Ascending aorta (tissue), 2 donors: Measurements from ENCODE around the gene CARNS1. TPM values are rescaled to one million over a fixed set of nuclear protein-coding genes. Genes with fewer than 3 reads are reported as not detected.

Source experiments
- DNase-seq, 2 donors: peaks; one replicate each; pipeline ENCODE4 v3.0.0-alpha.2; 2019; ENCODE audit warnings: low spot score in 2 of 2
- H3K27ac ChIP-seq, 2 donors: fragments of 200-600 bp; sonication (generic); one replicate each; pipeline ENCODE4 v1.5.1; 2016 to 2017; ENCODE audit warnings: mild to moderate bottlenecking in 1 of 2
- H3K27me3 ChIP-seq: fragments of 200-600 bp; sonication (generic); one replicate; pipeline ENCODE4 v1.5.1; 2017
- H3K36me3 ChIP-seq, 2 donors: fragments of 200-600 bp; sonication (generic); one replicate each; pipeline ENCODE4 v1.5.1; 2016
- H3K4me1 ChIP-seq, 2 donors: fragments of 200-600 bp; sonication (generic); one replicate each; pipeline ENCODE4 v1.5.1; 2016 to 2017; ENCODE audit warnings: mild to moderate bottlenecking in 1 of 2
- H3K4me3 ChIP-seq, 2 donors: fragments of 200-600 bp; sonication (generic); one replicate each; pipeline ENCODE4 v1.5.1; 2016 to 2017; ENCODE audit warnings: mild to moderate bottlenecking in 1 of 2
- H3K9me3 ChIP-seq, 2 donors: fragments of 200-600 bp; sonication (generic); one replicate each; pipeline ENCODE4 v1.5.1; 2016
- CTCF ChIP-seq, 3 experiments: fragments of 200-600 bp in 2 of 3; fragments of 450-650 bp in 1 of 3; sonication (generic) in 2 of 3; IDR thresholded peaks; one replicate each; pipeline ENCODE4 v1.5.1; 2016 to 2019; ENCODE audit warnings: antibody characterized with exemption in 3 of 3, mild to moderate bottlenecking in 1 of 3, moderate library complexity in 1 of 3
- intact Hi-C: fragments of 100-400 bp; cut with DNase I; formaldehyde crosslinking; loops from one replicate; pipeline ENCODE4 v1.15.1; 2023
- total RNA-seq: library from RNA; depleted of rRNA; stranded (reverse); fragments of >200 nt; gene quantifications from one replicate; pipeline ENCODE4 v1.1.0, GENCODE V29; 2016

The CARNS1 gene
- total RNA-seq, 1 donor from 2014 or later: 6.0 TPM

- no peak for TF ChIP-seq CTCF (IDR thresholded peaks at IDR 0.05)
- Histone ChIP-seq H3K9me3 (no peaks in the 10 kb centered on the region), H3K4me1 (peaks cover 6 to 16% of the 10 kb centered on the region in 2 donors), H3K36me3 (peaks cover 19 to 30% of the 10 kb centered on the region in 2 donors), H3K4me3 (peak within 1 kb of the TSS; percentile 75 to 94), H3K27ac (peak within 1 kb of the TSS; percentile 86 to 91), H3K27me3 (no peaks in the 10 kb centered on the region)
- DNase-seq: peak; percentile 96 to 99
- intact Hi-C loops: loop anchor here (1.0 to 5.0 kb wide), 5 partner anchors 15 to 78 kb away; partner anchors contain the start of genes CORO1B, PPP1CA, RAD9A and TMEM134
Observed at GRCh38 chr11:67428052-67429001, 12.8 kb downstream of the CARNS1 start, which contains the start of gene RPS6KB2. RPS6KB2 (plus strand) TSS chr11:67428494; CDS start chr11:67428546, 52 bp downstream.

DNA sequence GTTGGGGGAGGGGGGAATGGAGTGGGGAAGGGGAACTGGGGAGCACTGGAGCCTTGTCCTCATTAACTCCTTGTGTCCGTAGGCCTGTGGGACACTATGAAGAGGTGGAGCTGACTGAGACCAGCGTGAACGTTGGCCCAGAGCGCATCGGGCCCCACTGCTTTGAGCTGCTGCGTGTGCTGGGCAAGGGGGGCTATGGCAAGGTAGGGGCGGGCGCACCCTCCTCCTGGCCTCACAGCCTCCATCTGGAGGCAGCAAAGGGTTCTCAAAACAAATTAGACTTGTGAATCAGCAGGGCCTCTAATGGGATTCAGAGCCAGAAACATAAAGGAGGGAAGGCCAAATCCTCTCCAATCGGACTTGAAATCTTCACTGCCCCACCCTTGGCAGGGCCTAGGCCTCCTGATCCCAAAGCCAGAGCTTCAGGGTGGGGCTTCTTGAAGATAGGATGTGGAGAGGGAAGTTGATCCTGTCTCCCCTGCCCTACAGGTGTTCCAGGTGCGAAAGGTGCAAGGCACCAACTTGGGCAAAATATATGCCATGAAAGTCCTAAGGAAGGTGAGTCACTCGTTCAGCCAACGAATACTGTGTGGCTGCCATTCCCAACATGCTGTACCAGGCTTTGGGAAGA lies 13.7 kb downstream of the CARNS1 start:
- intact Hi-C loops: loop anchor here (2.0 to 5.0 kb wide), 2 partner anchors 37 to 78 kb away; partner anchors contain the start of gene RAD9A
- Histone ChIP-seq H3K36me3 (peaks cover 28 to 38% of the 10 kb centered on the region in 2 donors), H3K9me3 (no peaks in the 10 kb centered on the region), H3K4me1 (peaks cover 6 to 16% of the 10 kb centered on the region in 2 donors), H3K27me3 (no peaks in the 10 kb centered on the region), H3K4me3 (peak overlapping the region; percentile 75 to 94), H3K27ac (peak overlapping the region; percentile 86 to 91)
- TF ChIP-seq CTCF (IDR thresholded peaks at IDR 0.05): no peak
- no peak for DNase-seq

DNA sequence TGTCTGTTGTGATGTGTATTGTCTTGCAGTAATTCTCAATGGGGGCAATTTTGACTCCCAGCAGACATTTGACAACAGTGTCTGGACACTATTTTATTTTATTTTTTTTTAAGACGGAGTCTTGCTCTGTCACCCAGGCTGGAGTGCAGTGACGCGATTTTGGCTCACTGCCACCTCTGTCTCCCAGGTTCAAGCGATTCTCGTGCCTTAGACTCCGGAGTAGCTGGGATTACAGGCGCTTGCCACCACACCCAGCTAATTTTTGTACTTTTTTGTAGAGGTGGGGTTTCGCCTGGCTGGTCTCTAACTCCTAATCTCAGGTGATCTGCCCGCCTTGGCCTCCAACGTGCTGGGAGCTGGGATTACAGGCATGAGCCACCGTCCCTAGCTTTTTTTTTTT lies 14.2 kb downstream of the CARNS1 start:
- no peak overlapping the region for H3K4me3 ChIP-seq
- H3K36me3 ChIP-seq: peaks cover 33 to 44% of the 10 kb centered on the region in 2 donors
- H3K27ac ChIP-seq: no peak overlapping the region
- DNase-seq: no peak
- no peaks in the 10 kb centered on the region for H3K9me3 ChIP-seq
- no peak for TF ChIP-seq CTCF (IDR thresholded peaks at IDR 0.05)
- H3K4me1 ChIP-seq: peaks cover 6 to 16% of the 10 kb centered on the region in 2 donors
- intact Hi-C loops: loop anchor here (2.0 to 5.0 kb wide), 2 partner anchors 37 to 77 kb away; partner anchors contain the start of gene RAD9A
- no peaks in the 10 kb centered on the region for H3K27me3 ChIP-seq

DNA sequence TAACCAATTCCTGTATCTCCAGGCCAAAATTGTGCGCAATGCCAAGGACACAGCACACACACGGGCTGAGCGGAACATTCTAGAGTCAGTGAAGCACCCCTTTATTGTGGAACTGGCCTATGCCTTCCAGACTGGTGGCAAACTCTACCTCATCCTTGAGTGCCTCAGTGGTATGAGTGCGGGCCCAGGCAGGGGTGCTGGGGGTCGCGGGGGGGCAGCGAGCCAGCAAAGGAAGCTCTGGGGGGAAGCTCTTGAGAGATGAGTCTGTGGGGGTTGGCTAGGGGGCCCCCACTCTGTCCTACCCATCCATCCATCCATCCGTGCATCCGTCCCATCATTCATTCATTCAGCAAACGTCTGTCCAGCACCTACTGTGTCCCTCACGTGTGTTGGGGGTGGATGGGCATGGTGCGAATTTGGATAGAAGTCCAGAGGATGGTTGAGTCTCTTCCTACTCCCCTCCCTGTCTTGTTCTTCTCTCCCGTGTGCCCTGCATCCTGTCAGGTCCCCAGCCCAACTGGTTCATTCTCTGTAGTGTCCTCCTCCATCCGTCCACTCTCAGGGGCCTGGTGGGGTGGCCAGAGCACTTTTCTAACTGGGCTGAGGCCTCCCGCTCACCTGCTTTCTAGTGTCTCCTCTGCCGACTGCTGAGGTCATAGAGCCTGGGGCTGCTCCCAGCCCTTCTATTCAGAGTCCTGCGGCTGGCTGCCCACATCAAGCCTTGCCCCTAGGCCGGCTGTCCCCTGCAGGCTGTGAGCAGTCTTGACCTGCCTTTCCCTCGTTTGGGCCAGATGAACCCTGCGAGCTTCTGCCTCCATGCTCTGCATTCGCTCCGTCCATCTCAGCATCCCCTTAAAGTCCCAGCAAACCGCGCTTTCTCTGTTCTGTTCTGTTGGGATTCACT lies 16.1 kb downstream of the CARNS1 start:
- no peaks in the 10 kb centered on the region for H3K9me3 ChIP-seq
- intact Hi-C loops: no loop called here

More for the DNA sequence above, 16.1 kb downstream of the CARNS1 start:
- Histone ChIP-seq H3K27me3 (no peaks in the 10 kb centered on the region), H3K36me3 (peaks cover 45 to 57% of the 10 kb centered on the region in 2 donors), H3K4me3 (no peak overlapping the region), H3K27ac (no peak overlapping the region), H3K4me1 (peaks cover 6 to 16% of the 10 kb centered on the region in 2 donors)
- no peak for DNase-seq
- TF ChIP-seq CTCF (IDR thresholded peaks at IDR 0.05): no peak
